ENCODE measurements around the gene CHRNA9. TPM values are rescaled to one million over a fixed set of nuclear protein-coding genes. Genes with fewer than 3 reads are reported as not detected.
A peak's percentile ranks its signal among the peaks of the same experiment; 100 is the strongest.

The CHRNA9 gene
- total RNA-seq, 1 experiment from 2014 or later = 1.2 TPM

DNA sequence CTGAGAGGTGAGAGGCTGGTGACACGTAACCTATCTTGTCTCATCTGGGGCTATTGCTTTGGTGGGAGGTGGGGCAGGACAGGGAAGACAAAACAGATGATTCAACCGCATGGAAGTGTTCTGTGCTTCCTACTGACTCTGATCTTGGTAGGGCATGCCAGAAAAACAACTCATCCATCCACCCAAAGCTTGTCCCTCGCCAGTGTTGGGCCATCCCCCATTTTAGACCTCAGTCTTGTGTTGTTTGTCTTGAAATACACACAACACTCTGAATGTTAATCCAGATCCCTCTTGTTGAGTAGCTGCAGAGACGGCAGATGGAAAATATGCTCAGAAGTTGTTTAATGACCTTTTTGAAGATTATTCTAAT is 377 bp downstream of the CHRNA9 start:
- Mint-ChIP-seq H3K9me3 (no peaks in the 10 kb centered on the region), H3K4me3 (no peak overlapping the region; the same call in 1 of the 2 replicates), H3K27me3 (ENCODE audit: low read depth) (peaks cover 3% of the 10 kb centered on the region; the same call in 1 of the 2 replicates), H3K27ac (no peak overlapping the region), H3K4me1 (peaks cover 36% of the 10 kb centered on the region), H3K36me3 (no peaks in the 10 kb centered on the region)
- CTCF ChIA-PET = interaction anchor here (1.0 to 2.9 kb wide), 3 partner anchors 10 to 90 kb away, joined by 3 to 28 read pairs (median 21); no protein-coding TSS in a partner anchor
- POLR2A ChIA-PET = interaction anchor here (1.1 kb wide), 1 partner anchor 10 kb away, joined by 3 read pairs; no protein-coding TSS in a partner anchor
- TF ChIP-seq NFE2L1 (CRISPR knock-in tag; IDR thresholded peaks at IDR 0.05) (no peak), FOXP4 (CRISPR knock-in tag; IDR thresholded peaks at IDR 0.05) (no peak), CREM (CRISPR knock-in tag; IDR thresholded peaks at IDR 0.05) (no peak), ESRRA (CRISPR knock-in tag; IDR thresholded peaks at IDR 0.05; ENCODE audit: borderline replicate concordance) (no peak), NR3C1 (CRISPR knock-in tag; conservative IDR thresholded peaks at IDR 0.05; ENCODE audit: low read depth) (no peak), SMAD3 (CRISPR knock-in tag; IDR thresholded peaks at IDR 0.05; ENCODE audit: borderline replicate concordance) (no peak), CDX4 (CRISPR knock-in tag; IDR thresholded peaks at IDR 0.05; ENCODE audit: borderline replicate concordance) (no peak), GTF2I (CRISPR knock-in tag; conservative IDR thresholded peaks at IDR 0.05) (no peak)
- ATAC-seq (peak; percentile 27), DNase-seq (ENCODE audit: low spot score) (no peak)

DNA sequence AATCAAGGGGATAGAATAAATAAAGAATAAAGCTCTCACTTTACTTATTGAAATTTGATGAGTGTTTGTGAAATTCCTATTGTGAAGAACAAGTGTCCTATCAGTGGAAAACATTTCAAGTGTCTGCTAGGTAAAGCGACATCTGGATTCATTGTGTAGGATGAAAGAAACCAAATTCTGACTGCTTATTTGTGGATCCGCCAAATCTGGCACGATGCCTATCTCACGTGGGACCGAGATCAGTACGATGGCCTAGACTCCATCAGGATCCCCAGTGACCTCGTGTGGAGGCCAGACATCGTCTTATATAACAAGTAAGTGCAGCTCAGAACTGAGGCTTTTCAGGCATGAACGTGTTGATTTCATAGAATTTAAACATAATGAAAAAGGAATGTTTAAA is 1.9 kb downstream of the CHRNA9 start:
- Mint-ChIP-seq H3K27me3 (ENCODE audit: low read depth) (peaks cover 3% of the 10 kb centered on the region; the same call in 1 of the 2 replicates), H3K36me3 (no peaks in the 10 kb centered on the region), H3K4me3 (no peak overlapping the region), H3K9me3 (no peaks in the 10 kb centered on the region), H3K4me1 (peaks cover 36% of the 10 kb centered on the region), H3K27ac (no peak overlapping the region)
- ChIA-PET CTCF (interaction anchor here (3.3 kb wide), 1 partner anchor 19 kb away, joined by 14 read pairs; no protein-coding TSS in a partner anchor), POLR2A (no interaction called here)
- TF ChIP-seq, protein P1, sequence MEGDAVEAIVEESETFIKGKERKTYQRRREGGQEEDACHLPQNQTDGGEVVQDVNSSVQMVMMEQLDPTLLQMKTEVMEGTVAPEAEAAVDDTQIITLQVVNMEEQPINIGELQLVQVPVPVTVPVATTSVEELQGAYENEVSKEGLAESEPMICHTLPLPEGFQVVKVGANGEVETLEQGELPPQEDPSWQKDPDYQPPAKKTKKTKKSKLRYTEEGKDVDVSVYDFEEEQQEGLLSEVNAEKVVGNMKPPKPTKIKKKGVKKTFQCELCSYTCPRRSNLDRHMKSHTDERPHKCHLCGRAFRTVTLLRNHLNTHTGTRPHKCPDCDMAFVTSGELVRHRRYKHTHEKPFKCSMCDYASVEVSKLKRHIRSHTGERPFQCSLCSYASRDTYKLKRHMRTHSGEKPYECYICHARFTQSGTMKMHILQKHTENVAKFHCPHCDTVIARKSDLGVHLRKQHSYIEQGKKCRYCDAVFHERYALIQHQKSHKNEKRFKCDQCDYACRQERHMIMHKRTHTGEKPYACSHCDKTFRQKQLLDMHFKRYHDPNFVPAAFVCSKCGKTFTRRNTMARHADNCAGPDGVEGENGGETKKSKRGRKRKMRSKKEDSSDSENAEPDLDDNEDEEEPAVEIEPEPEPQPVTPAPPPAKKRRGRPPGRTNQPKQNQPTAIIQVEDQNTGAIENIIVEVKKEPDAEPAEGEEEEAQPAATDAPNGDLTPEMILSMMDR (IDR thresholded peaks at IDR 0.05) = no peak
- TF ChIP-seq ELF4 (CRISPR knock-in tag; IDR thresholded peaks at IDR 0.05; ENCODE audit: low read depth) (no peak), NR3C1 (CRISPR knock-in tag; conservative IDR thresholded peaks at IDR 0.05; ENCODE audit: low read depth) (no peak), JAZF1 (CRISPR knock-in tag; IDR thresholded peaks at IDR 0.05) (no peak), SMAD4 (CRISPR knock-in tag; IDR thresholded peaks at IDR 0.05) (no peak), MAX (CRISPR knock-in tag; IDR thresholded peaks at IDR 0.05) (no peak), GRHL2 (CRISPR knock-in tag; IDR thresholded peaks at IDR 0.05; ENCODE audit: insufficient replicate concordance, severe bottlenecking) (no peak), NFYB (CRISPR knock-in tag; conservative IDR thresholded peaks at IDR 0.05; ENCODE audit: low read depth) (no peak), E2F4 (CRISPR knock-in tag; IDR thresholded peaks at IDR 0.05; ENCODE audit: borderline replicate concordance, low read depth) (no peak), ZBTB21 (CRISPR knock-in tag; IDR thresholded peaks at IDR 0.05; ENCODE audit: borderline replicate concordance) (no peak), E2F1 (CRISPR knock-in tag; IDR thresholded peaks at IDR 0.05) (no peak), ATF1 (CRISPR knock-in tag; IDR thresholded peaks at IDR 0.05) (no peak), IRF1 (CRISPR knock-in tag; IDR thresholded peaks at IDR 0.05) (no peak), ZNF138 (CRISPR knock-in tag; conservative IDR thresholded peaks at IDR 0.05) (no peak), RELA (CRISPR knock-in tag; IDR thresholded peaks at IDR 0.05; ENCODE audit: borderline replicate concordance) (no peak), ZNF219 (CRISPR knock-in tag; IDR thresholded peaks at IDR 0.05; ENCODE audit: borderline replicate concordance) (no peak), NFATC4 (CRISPR knock-in tag; IDR thresholded peaks at IDR 0.05) (no peak)
- TF ChIP-seq, protein P2, sequence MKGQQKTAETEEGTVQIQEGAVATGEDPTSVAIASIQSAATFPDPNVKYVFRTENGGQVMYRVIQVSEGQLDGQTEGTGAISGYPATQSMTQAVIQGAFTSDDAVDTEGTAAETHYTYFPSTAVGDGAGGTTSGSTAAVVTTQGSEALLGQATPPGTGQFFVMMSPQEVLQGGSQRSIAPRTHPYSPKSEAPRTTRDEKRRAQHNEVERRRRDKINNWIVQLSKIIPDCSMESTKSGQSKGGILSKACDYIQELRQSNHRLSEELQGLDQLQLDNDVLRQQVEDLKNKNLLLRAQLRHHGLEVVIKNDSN (CRISPR knock-in tag; IDR thresholded peaks at IDR 0.05) = no peak
- no peak for ATAC-seq
- DNase-seq (ENCODE audit: low spot score) = no peak

Measured in WTC11 (cell line).